ENCODE data around the gene RHEB.
A peak's percentile ranks its signal among the peaks of the same experiment; 100 is the strongest.

Gene RHEB

DNA sequence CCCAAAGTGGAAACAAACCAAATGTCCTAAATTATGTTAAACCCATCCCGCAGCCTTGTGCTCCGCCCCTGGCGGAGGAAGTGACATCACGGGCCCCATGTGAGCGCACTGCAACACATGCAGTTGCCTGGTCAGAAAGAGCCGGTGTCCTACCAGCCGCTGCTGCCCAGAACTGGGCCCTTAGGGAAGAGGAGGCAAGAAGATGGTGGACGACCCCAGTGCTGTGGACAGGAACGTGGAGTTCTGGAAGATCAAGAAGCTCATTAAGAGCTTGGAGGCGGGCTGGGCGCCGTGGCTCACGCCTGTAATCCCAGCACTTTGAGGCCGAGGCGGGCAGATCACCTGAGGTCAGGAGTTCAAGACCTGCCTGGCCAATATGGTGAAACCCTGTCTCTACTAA lies 18.0 kb downstream of the RHEB start:
- DNase-seq: no peak

DNA sequence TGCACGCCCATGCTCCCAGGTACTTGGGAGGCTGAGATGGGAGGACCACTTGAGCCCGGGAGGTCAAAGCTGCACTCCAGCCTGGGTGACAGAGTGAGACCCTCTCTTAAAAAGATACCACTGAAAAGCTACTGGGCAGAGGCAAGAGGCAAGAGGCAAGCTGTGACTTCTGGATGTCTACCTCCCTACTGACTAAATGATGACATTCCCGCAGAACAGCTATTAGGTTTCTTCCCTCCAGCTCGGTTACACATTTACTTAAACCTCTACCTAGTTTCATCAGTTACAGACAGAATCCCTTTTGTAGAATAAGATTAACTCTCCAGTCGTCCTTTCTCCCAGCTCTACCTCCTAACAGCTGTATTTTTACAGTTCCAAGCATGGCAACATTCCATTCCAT lies 21.2 kb downstream of the RHEB start:
- no peak for DNase-seq

DNA sequence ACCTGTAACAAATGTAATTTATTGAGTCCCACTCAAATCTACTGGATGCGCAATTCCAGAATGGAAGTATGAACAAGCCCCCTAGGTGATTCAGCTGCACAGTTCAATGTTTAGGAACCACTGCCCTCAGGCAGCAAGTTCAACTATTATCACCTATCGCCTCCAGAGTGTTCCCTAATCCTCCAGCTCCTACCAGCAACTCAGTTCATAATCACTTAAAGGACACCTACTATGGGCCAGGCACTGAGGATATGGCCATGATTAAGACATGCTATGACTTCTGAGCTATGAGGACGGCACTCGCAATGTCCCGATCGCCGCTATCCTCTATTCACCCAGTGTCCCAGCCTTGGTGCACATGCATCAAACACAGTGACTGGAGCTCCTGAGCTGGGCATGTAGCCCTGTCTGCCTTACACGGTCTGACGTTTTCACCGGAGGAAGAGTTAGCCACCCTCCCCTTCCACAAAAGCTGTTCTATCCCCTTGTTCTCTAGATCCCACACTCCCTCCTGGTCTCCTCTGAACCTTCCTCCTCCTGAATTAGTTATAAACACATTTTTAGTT lies 22.3 kb downstream of the RHEB start:
- no peak for DNase-seq

DNA sequence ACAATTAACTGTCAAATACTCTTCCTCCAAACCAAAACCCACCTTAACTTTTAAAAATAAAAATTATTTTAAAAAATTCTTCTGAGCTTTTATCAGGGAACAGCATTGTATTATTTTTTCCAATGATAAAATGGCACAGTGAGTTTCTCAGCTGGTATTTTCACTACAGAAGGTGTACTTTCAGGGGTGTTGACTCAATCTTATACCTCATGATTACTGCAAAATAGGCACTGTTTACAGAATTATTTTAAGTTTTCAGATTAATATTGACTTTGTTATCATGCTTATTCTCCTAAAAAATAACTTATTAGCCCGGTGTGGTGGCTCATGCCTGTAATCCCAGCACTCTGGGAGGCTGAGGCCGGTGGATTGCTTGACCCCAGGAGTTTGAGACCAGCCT lies 24.3 kb downstream of the RHEB start:
- DNase-seq: no peak

DNA sequence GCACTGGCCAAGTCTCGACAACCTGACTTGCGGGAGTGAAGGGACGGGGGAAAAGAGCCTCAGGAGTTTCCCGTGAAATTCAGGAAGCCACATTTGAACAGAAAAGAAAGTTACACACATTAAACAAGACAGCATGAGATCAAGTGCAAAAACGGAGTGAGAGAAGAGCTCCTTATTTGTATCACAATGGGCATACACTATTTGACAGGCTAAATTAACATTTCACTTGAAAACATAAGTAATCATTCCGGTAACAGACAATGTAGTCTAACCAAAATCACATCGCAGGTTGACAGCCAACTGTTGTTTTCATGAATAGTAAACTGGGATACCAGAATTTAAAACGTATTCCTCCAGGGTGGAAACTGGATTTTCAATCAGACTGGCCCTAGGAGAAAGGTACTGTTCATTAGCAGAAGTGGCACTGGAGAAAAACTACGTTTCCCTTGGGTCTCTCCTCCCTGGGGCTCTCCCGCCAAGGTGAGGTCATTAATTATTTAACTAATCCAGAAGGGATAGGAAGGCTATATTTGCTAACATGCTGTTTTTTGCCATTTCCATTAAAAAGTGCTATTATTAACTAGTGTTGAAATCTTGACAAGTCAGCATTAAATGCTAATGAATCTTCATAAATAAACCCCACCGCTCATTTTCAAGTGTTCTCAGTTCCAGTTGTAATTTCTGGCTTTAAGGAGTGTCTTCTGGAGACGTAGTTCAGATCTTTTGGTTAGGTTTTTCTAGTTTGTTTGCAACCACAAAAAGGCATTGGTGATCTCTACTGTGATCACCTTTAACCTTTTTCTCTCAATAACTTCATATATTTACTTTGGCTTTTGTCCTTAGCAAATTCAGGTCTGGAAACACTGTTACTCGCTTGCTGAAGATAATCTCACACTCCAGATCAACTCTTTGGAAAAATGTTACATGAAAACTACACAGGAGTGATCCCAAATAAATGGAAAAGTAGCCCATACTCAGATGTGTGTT lies 25.1 kb downstream of the RHEB start:
- no peak for DNase-seq

DNA sequence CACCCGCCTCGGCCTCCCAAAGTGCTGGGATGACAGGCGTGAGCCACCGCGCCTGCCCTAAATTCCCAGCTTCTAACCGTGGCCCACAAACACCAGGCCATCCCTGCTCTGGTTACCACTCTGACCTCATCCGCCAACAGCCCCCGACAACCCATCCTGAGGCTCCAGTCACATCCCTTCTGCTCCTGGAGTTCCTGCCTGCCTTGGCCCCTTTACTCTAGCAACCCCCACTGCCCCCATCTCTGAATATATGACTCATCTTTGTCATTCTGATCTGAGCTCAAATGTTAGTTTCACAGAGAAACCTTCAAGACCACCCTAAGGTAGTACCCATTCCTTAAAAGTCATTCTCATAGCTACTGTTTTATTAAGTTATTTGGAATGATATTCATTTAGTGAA lies 26.6 kb downstream of the RHEB start:
- DNase-seq: no peak

DNA sequence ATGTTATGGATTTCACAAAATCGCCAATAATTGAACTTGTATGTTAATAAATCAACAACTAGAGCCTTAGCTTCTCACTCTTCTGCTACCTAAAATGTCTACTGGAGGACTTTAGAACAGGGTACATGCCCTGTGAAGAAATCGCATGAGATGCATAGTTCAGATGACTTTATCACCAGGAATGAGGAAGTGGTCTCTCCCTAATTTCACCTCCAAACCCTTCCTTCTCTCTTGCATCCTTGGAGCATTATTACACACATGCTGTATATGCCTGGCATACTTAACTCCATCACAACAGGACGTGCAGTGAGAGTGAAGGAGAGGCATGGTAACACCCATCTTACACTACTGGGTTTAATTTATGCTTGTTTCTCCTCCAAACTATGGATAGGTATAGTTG lies 27.8 kb downstream of the RHEB start:
- DNase-seq: no peak

DNA sequence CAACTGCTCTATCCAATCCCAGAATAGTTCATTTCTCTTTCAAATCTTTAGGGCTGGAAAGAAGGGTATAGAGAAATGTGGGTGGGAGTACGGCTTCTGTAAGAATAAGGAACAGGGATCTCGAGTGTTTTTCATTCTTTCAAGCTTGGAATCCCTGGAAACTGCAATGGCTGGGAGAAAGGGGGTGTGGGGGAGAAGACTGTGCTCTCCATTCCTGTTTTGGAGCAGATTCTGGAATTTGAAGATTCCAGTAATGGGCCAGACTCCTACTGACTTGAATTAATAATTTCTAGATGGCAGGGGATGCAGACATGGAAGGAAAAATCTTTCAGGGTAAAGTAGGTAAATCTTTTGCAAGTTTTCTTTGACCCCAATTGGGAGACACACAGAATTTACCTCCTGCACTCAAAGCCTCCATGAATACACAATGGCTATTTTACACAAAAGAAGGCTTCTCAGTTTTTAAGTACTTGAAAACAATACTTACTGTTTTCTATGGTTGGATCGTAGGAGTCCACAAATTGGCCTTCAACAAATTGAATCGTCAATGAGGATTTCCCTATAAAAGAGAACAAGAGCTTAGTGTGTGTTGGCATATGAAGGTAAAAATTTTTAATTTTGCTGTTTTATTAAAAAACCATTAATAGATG lies 29.1 kb downstream of the RHEB start:
- DNase-seq: no peak

DNA sequence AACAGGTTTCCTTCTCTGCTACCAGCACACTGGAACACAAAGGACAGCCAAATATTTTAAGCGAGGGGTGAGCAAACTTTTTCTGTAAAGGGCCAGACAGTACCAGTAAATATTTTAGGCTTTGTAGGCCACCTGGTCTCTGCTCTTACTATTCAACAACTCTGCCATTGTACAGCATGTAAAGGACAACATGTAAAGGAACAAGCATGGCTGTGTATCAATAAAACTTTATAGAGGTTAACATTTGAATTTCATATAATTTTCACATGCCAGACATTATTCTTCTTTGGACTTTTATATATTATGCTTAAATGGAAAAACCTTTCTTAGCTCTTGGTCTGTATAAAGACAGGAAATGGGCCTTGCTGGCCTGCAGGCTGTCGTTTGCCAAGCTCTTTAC lies 30.2 kb downstream of the RHEB start:
- DNase-seq: no peak

DNA sequence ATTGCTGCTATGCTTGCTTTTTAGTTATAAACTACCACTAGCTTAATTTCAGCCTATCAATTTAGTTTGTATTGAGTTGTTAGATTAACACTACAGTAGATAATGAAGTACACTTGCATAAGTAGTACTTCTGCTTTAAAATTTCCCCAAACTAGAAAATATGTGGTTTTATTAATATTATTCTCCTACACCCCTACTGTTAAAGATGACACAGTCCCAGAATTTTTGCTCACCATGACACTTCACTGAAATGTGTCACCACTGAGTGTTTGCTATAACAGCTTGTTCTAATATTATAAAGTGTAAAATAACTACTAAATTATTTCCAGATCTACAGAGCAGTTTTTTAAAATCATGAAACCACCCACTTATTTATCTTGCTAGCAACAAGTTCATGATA lies 31.6 kb downstream of the RHEB start:
- DNase-seq: no peak

DNA sequence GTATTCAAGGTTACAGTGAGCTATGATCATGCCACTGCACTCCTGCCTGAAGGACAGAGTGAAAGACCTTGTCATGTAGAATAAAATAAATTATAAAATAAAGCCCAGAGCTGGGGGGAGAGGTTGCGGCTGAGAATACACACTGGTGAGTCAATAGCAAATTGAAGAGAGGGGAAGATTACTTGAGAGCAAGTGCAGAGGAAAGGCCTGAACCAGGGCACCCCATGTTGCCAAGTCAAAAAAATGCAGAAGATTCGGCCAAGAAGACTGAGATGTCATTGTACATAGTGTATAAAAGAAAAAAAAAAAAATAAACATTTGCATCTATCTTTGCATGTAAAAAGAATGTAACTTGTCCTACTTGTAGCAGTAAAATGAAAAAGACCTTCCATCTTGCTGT lies 32.5 kb downstream of the RHEB start:
- no peak for DNase-seq

DNA sequence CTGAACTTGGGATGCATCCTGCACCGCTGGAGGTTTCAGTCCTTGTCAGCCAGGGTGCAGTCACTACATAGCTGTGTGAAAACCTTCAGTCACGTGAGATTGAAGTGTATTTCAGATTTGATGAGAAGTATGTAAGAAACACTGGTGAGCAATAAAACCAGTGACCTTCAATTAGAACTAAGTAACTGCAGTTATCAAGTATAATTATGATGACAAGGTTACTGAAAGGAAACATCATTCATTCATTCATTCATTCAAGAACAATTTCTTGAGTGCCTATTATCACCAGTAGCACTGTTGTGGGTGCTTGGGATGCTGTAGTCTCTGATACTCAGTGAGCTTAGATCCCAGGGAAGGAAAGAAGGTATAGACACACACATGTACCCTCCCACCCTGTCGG lies 33.6 kb downstream of the RHEB start:
- DNase-seq: no peak

DNA sequence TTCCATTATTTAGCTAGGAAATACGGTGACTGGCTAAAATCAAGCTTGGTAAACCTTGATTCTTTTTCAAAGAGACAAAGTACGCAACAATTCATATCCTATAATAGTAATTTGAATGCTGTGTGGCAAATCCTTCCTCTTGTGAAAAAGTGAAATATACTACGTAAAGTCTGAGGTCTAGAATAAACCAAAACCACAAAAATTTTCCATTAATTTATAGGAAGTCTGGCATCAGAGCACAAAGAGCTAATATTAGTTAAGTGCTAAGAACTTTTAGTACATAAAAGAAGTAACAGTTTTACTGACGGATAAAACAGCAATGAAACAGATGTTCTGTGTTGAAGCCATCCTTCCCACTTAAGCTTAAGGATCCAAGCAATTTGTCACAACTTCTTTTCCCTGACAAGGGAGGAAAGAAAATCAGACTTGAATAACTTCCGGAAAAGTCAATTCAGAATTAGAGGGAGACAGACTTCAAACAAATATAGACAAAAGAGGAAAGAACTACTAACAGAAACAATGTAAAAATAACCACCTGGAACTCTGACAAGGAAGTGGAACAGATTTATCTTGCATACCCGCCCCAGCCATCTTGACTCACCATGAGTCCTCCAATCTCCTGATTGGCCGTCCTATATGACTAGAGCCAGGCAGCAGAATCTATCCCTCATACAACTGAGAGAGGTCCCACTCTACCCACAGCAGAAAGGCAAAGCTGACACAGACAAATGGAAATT lies 34.6 kb downstream of the RHEB start:
- DNase-seq: no peak

DNA sequence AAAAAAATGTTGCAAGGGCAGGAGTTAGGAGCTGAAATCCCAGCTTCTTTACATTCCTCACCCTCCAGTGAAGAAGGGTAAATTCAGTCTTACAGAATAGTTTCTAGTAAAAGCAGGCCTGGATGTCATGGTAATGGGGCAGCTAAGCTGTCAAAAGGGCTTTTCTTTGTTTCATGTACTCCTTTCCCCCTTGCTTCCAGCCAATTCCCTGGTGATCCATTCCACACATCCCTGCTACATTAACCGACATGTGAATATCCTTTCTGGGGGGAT lies 36.0 kb downstream of the RHEB start:
- no peak for DNase-seq

DNA sequence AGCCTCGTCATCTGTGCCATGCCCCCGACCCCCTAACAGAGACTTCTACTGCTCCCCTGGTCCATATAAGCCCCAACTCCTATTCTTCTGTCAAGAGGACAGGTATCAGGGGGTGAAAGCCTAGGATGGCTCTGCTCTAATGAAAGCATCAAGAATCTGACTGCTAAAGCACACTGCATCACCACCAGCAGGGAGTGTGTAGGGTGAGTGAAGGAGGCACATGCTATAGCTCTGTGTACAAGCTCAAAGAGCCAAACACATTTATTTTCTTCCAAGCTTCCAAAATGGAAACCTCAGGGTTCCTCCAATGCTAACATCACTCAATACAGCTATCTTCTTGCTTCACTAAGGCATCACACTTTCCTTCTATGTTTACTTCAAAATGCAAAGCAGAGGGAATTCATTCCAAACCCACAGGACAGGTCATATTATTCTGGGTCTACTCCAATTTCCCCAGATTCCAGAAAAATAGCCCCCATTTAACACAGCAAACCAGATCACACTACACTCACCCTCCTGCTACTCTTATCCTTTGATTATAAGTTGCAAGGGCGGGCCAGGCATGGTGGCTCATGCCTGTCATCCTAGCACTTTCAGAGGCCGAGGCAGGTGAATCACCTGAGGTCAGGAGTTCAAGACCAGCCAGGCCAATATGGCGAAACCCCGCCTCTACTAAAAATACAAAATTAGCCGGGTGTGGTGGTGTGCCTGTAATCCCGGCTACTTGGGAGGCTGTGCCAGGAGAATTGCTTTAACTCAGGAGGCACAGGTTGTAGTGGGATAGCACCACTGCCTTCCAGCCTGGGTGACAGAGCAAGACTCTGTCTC lies 36.6 kb downstream of the RHEB start:
- DNase-seq: no peak

DNA sequence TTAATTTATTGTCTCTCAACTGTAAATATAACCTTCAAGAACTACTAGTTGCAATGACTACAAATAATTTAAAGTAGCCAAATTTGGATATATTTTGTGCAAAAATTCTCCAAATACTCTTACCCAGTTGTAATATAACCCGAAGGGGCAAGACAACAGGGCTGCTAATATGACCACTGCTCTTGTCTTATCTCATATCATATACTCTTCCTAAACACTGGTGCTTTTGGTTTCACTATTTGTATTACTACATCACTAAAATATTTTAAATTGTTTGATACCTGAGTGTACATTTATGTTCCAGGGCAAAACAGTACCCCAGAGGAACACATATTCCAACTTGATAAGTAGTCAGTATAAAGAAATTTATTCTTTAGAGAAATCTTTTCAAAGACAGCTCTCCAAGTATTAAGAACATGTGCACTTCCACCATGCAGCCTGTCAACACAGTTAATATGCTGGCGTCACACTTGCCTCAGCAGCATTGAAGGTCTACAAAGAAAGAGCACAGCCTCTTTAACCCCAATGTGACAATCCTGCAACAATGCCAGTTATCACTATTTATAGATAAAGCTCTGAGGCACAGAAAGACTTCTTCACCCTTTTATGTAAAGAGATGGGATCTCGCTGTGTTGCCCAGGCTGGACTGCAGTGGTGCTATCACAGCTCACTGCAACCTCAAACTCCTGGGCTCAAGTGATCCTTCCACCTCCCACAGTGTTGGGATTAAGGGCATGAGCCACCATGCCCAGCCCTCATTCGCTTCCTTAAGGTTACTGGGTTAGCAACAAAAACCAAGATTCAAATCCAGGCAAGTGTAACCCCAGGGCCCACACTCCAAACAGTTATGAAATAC lies 37.8 kb downstream of the RHEB start:
- no peak for DNase-seq

DNA sequence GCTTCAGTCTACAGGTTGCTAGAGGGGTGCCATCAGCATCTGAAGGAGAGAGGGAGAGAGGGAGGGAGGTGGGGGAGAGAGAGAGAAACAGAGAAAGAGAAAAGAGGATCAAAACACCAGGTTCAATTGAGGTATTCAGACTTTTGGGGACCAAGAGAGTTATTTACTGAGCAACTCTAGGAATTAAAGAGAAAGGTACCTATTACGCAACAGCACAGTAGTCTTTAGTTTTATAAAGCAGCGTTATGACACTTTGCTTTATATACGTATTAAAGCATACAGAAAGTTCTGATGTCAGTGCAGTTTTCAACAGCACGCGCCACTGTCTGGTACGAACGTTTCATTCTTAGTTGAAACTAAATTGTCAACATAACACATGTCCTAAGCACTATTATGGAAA lies 41.8 kb downstream of the RHEB start:
- no peak for DNase-seq

DNA sequence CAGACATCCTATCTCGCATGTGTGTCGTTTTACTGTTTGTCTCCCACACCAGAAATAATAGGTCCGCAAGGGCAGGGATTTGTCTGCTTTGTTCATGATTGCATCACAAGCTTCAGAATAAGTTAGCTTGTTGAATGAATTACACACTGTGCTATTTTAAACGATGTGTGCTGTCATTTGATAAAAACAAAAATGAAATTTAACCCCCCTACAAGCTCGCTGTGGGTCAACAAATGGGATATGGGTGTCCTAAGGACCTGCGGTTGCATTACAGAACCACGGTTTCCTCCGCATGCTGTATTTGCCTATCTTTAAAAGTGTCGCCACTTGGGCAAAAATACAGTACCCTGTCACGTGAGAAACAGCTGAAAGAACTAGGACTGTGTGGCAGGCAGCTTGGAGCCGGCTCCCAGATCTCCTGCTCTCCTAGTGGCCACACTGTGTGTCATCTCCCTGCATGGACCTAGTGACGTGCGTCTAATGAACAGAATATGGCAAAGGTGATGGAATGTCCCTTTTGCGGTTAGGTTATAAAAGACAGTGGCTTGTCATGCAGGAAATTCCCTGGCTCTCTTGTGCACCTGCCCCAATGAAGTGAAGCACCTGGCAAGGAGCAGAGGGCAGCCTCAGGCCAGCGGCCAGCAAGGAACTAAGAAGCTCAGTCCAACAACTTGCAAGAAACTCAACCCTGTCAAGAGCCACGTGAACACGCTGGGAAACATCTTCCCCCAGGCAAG lies 46.9 kb downstream of the RHEB start:
- DNase-seq: no peak

DNA sequence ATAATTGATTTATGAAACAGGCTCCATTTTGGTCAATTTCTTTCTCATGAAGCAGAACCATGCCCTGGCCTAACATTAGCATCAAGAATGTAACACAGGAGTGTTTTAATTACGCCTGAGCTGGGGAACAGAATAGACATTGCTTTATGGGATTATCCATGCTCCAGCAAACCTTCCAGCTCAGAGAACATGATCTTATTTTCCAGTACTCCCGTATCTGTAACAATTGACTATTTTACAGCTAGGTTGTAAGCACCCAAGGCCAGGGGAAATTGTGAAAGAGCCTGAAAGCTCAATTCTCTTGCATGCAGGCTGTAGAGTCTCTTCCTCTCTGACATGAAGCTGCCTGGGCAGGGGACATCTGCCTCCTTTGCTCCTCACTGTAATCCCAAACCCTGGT lies 49.0 kb downstream of the RHEB start:
- peak; percentile 91 for DNase-seq

DNA sequence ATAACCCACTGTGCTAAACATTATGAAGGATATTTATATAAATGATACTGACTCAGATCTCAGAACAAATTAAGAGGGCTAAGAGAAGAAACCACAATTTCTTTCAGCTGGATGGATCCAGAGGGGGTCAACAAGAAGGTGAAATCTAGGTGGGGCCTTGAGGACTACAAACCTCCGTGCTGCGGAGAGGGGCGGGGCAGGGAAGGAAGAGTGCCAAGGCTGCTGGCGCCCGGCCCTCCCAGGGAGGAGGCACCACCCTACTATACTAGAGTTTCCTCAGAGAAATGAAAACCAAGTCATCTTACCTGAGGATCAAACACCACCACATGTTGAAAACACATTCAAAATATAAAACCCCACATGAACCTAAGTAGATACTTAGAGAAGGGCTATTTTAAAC lies 50.4 kb downstream of the RHEB start:
- DNase-seq: no peak

Measured in eye (tissue), 1 donor.